ENCODE data around the gene PCDH10.

Gene PCDH10

DNA sequence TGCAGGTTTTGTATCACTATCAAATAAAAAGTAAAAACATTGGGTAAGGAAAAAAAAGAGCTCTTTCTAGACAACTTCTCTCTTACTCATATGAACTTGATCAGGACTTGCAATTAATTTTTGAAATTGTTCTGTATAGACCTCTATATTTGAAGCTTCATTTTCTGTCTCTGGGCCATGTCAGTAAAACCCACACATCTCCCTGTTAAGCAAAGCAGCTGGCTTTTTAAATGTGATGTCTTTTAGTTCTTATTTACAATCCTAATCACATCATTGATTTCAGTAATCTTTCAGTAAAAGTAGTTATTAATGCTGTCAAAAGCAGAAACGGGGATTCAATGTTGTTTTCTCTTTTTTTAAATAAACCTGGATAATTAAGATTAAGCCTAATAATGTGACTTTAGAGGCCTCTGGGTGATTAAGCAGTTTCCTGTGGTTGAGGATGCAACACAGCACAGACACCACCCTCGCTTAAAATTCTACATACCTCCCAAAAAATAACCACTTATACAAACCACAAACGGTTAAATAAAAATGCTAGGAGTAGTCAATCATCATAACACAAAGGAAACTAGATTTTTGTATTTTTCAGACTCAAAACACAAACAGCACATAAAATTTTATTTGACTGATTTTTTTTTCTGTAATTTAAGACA is 5.2 kb upstream of the PCDH10 start:
- H3K27me3 ChIP-seq (ENCODE audit: insufficient read depth, low read length) = no peaks in the 10 kb centered on the region
- no peak overlapping the region for H2AFZ ChIP-seq (ENCODE audit: low read depth, low read length)
- H3K9me3 ChIP-seq (ENCODE audit: low read length) = no peaks in the 10 kb centered on the region
- no peak overlapping the region for H3K4me3 ChIP-seq (ENCODE audit: low read length)
- H3K4me1 ChIP-seq (ENCODE audit: insufficient read depth, low read length) = peaks cover 5% of the 10 kb centered on the region
- H3K36me3 ChIP-seq (ENCODE audit: insufficient read depth, low read length) = no peaks in the 10 kb centered on the region

DNA sequence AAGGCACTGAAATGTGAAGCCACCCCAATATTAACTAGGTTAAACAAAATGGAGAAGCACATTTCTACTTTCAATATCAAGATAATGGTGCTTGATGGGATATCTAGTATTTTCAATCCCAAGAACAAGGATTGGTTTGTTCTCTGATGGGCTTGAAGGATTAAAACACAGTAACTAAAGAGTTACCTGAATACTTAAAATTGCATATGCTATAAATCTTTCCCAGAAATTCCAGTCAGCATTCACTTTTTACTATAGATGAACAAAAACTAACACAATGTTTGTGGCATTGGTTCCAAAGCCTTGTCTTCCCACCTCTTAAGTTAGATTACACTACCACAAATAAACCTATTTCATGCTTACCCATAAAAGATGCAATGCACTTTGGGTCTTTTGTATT is 3.9 kb upstream of the PCDH10 start:
- Histone ChIP-seq H3K27me3 (ENCODE audit: insufficient read depth, low read length) (no peaks in the 10 kb centered on the region), H2AFZ (ENCODE audit: low read depth, low read length) (peak overlapping the region; percentile 19), H3K4me3 (ENCODE audit: low read length) (no peak overlapping the region), H3K9me3 (ENCODE audit: low read length) (no peaks in the 10 kb centered on the region), H3K4me1 (ENCODE audit: insufficient read depth, low read length) (peaks cover 5% of the 10 kb centered on the region), H3K36me3 (ENCODE audit: insufficient read depth, low read length) (no peaks in the 10 kb centered on the region)

DNA sequence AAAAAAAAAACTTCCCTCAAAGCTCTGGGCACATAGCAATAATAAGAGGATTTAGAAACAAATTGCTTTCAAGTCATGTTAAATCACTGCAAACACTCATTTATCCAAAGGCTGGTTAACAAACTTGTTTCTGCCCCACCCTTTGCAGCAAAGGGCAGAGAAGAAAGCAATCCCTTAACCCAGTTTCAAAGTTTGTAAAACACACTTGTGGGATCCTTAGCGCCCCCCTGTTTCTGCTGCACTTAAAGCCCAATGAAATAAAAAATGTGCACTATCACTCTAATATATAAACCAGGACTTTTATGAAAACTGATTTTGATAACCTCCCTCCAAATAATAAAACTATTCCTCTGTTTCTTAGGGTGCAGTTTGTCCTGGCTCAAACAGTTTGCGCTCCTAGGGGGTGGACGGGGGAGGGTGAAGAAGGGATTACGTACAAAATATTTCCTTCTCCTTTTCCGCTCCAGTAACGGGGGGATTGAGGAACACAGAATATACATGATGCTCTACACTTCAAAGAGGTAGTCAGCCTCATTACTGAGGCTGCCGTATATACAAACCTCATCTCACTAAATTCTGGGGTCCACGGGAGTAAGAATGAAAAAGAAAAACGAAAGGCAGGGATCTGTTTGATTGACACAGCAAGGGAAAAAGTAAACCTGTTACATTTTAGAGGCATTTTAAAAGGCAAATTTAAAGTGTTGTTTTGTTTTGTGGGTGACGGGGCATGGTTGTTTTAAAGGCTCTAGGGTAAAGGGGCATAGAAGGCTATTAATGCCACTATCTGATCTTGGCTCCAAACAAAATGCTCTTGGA is 3.1 kb upstream of the PCDH10 start:
- Histone ChIP-seq H3K27me3 (ENCODE audit: insufficient read depth, low read length) (no peaks in the 10 kb centered on the region), H2AFZ (ENCODE audit: low read depth, low read length) (peak overlapping the region; percentile 5), H3K9me3 (ENCODE audit: low read length) (no peaks in the 10 kb centered on the region)

DNA sequence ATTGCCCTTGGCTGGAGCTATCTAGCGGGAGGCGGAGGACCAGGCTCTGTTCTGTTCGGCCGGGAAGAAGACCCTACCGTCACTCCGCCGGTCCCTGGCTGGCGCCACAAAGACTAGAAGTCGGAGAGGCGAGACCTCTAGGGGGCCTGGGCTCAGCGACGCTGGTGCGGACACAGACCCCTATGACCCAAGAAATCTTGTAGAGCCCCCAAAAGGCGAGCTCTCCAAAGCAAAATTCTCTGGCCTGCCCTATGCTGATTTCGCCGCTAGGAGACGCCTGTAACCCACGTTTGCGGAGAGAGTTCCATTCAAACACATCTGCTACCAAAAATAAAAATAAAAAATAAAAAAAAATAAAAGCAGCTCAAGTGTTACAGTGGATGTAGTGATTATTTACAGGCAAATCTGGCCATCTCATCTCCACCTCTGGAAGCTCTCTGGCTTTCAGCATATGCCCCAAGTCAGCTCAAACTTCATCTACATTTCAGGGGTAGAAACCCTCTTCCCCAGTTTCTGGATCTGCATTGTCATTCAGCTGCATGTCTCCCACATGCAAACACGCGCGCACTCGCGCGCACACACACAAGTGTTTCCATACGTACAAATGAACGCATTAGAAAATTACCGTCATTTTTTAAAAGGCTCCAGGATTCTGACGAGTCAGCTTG is 2.4 kb upstream of the PCDH10 start:
- no peaks in the 10 kb centered on the region for H3K9me3 ChIP-seq (ENCODE audit: low read length)
- H3K36me3 ChIP-seq (ENCODE audit: insufficient read depth, low read length) = no peaks in the 10 kb centered on the region
- peaks cover 5% of the 10 kb centered on the region for H3K4me1 ChIP-seq (ENCODE audit: insufficient read depth, low read length)
- peak overlapping the region; percentile 54 for H3K4me3 ChIP-seq (ENCODE audit: low read length)
- H3K27me3 ChIP-seq (ENCODE audit: insufficient read depth, low read length) = no peaks in the 10 kb centered on the region
- H2AFZ ChIP-seq (ENCODE audit: low read depth, low read length) = peak overlapping the region; percentile 21

More for the DNA sequence above, 3.1 kb upstream of the PCDH10 start:
- Histone ChIP-seq H3K36me3 (ENCODE audit: insufficient read depth, low read length) (no peaks in the 10 kb centered on the region), H3K4me1 (ENCODE audit: insufficient read depth, low read length) (peaks cover 5% of the 10 kb centered on the region), H3K4me3 (ENCODE audit: low read length) (peak overlapping the region; percentile 15)

DNA sequence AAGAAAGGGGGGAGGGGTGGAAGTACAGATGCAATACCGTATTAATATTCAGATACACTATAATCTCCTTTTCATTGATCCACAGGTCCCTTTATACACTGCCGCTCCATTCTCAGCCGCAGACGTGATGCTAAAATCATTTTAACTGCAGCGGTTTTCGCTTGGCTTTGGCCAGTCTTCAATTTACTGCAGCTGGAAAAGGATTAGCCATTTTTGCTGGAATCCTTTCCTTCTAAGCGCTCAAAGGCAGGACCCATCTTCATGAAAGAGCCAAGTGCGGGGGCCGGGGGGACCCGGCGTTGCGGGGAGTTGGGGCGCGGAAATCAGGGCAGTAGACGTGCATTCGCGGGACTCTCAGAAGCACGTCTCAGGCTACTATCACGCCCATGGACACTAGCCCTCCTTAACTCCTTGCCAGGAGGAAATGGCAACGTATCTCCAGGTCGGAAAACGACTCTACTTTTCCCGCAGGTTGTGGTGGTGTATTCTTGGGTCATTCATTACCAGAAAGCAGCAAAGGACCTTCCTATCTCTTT is 1.7 kb upstream of the PCDH10 start:
- Histone ChIP-seq H2AFZ (ENCODE audit: low read depth, low read length) (peak overlapping the region; percentile 21), H3K9me3 (ENCODE audit: low read length) (no peaks in the 10 kb centered on the region), H3K36me3 (ENCODE audit: insufficient read depth, low read length) (no peaks in the 10 kb centered on the region), H3K4me3 (ENCODE audit: low read length) (peak overlapping the region; percentile 54), H3K4me1 (ENCODE audit: insufficient read depth, low read length) (peaks cover 5% of the 10 kb centered on the region), H3K27me3 (ENCODE audit: insufficient read depth, low read length) (no peaks in the 10 kb centered on the region)

DNA sequence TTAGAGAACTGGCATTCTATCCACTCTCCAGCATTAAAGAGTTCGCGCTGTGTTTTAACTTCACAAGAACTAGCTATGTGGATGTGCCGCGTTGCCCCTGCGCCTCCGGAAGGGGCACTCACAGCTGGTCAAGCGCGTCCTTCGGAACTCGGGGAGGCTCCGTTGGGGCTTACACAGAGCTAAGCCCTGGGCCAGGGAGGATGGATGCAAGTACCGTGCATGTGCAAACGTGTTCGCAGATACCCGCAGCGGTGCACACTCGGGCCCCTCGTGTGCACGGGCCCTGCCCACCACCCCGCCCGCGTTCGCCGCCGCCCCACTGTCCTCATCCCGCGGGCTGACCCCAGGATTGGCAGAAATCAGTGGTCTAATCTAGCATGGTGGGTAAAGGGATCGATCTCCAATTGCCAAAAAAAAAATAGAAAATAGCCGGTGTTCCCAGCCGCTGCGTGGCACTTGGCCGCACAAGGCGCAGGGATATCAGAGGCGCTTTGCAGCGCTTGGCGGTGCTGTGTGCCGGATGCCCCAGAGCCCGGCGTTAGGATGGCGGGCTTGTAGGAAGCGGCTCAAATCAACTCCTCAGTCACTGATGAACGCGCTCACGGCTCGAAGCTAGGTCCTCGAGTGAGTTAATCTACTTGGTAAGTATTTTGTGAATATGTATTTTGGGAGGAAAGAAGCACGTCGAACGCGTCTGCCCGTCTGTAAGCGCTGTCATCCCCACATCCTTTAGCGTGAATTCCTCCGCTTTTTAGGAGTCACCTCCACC is 989 bp upstream of the PCDH10 start:
- Histone ChIP-seq H3K36me3 (ENCODE audit: insufficient read depth, low read length) (no peaks in the 10 kb centered on the region), H3K4me1 (ENCODE audit: insufficient read depth, low read length) (peaks cover 5% of the 10 kb centered on the region), H3K9me3 (ENCODE audit: low read length) (no peaks in the 10 kb centered on the region), H2AFZ (ENCODE audit: low read depth, low read length) (peak overlapping the region; percentile 82), H3K27me3 (ENCODE audit: insufficient read depth, low read length) (no peaks in the 10 kb centered on the region), H3K4me3 (ENCODE audit: low read length) (peak overlapping the region; percentile 54)

DNA sequence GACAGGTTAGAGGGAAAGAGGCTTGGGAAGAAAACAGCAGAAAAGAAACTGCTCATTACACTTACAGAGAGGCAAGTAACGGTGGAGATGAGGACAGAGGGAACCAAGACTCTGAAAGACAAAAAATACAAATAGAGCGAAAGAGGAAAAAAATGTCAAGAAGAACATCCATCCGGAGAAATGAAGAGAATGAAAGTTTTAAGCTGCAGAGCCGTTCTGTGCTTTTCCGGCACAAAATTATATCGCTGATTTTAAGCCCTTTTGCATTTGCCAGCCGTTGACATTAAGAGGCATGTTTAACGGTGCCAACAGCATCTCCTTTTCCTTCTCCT is 236 bp downstream of the PCDH10 start:
- no peaks in the 10 kb centered on the region for H3K9me3 ChIP-seq (ENCODE audit: low read length)
- H2AFZ ChIP-seq (ENCODE audit: low read depth, low read length) = no peak overlapping the region
- H3K36me3 ChIP-seq (ENCODE audit: insufficient read depth, low read length) = no peaks in the 10 kb centered on the region
- peaks cover 5% of the 10 kb centered on the region for H3K4me1 ChIP-seq (ENCODE audit: insufficient read depth, low read length)
- no peaks in the 10 kb centered on the region for H3K27me3 ChIP-seq (ENCODE audit: insufficient read depth, low read length)
- H3K4me3 ChIP-seq (ENCODE audit: low read length) = peak overlapping the region; percentile 54

DNA sequence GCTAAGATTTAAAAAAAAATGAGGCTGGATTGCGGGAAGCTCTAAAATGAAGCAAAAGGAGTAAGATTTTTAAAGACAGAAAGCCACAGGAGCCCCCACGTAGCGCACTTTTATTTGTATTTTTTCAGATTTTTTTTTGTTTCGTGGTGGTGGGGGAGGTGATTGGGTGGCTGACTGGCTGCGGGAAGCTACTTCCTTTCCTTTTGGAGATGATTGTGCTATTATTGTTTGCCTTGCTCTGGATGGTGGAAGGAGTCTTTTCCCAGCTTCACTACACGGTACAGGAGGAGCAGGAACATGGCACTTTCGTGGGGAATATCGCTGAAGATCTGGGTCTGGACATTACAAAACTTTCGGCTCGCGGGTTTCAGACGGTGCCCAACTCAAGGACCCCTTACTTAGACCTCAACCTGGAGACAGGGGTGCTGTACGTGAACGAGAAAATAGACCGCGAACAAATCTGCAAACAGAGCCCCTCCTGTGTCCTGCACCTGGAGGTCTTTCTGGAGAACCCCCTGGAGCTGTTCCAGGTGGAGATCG is 908 bp downstream of the PCDH10 start:
- Histone ChIP-seq H2AFZ (ENCODE audit: low read depth, low read length) (no peak overlapping the region), H3K27me3 (ENCODE audit: insufficient read depth, low read length) (no peaks in the 10 kb centered on the region), H3K36me3 (ENCODE audit: insufficient read depth, low read length) (no peaks in the 10 kb centered on the region), H3K9me3 (ENCODE audit: low read length) (no peaks in the 10 kb centered on the region), H3K4me3 (ENCODE audit: low read length) (peak overlapping the region; percentile 54), H3K4me1 (ENCODE audit: insufficient read depth, low read length) (peaks cover 5% of the 10 kb centered on the region)

DNA sequence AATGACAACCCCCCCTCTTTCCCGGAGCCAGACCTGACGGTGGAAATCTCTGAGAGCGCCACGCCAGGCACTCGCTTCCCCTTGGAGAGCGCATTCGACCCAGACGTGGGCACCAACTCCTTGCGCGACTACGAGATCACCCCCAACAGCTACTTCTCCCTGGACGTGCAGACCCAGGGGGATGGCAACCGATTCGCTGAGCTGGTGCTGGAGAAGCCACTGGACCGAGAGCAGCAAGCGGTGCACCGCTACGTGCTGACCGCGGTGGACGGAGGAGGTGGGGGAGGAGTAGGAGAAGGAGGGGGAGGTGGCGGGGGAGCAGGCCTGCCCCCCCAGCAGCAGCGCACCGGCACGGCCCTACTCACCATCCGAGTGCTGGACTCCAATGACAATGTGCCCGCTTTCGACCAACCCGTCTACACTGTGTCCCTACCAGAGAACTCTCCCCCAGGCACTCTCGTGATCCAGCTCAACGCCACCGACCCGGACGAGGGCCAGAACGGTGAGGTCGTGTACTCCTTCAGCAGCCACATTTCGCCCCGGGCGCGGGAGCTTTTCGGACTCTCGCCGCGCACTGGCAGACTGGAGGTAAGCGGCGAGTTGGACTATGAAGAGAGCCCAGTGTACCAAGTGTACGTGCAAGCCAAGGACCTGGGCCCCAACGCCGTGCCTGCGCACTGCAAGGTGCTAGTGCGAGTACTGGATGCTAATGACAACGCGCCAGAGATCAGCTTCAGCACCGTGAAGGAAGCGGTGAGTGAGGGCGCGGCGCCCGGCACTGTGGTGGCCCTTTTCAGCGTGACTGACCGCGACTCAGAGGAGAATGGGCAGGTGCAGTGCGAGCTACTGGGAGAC is 1.6 kb downstream of the PCDH10 start:
- Histone ChIP-seq H3K36me3 (ENCODE audit: insufficient read depth, low read length) (no peaks in the 10 kb centered on the region), H3K4me3 (ENCODE audit: low read length) (peak overlapping the region; percentile 54), H3K4me1 (ENCODE audit: insufficient read depth, low read length) (peaks cover 7% of the 10 kb centered on the region), H2AFZ (ENCODE audit: low read depth, low read length) (no peak overlapping the region), H3K9me3 (ENCODE audit: low read length) (no peaks in the 10 kb centered on the region), H3K27me3 (ENCODE audit: insufficient read depth, low read length) (no peaks in the 10 kb centered on the region)

DNA sequence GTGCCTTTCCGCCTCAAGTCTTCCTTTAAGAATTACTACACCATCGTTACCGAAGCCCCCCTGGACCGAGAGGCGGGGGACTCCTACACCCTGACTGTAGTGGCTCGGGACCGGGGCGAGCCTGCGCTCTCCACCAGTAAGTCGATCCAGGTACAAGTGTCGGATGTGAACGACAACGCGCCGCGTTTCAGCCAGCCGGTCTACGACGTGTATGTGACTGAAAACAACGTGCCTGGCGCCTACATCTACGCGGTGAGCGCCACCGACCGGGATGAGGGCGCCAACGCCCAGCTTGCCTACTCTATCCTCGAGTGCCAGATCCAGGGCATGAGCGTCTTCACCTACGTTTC is 2.2 kb downstream of the PCDH10 start:
- Histone ChIP-seq H3K36me3 (ENCODE audit: insufficient read depth, low read length) (no peaks in the 10 kb centered on the region), H3K27me3 (ENCODE audit: insufficient read depth, low read length) (no peaks in the 10 kb centered on the region), H3K4me3 (ENCODE audit: low read length) (peak overlapping the region; percentile 54), H2AFZ (ENCODE audit: low read depth, low read length) (no peak overlapping the region), H3K9me3 (ENCODE audit: low read length) (no peaks in the 10 kb centered on the region), H3K4me1 (ENCODE audit: insufficient read depth, low read length) (peaks cover 9% of the 10 kb centered on the region)

DNA sequence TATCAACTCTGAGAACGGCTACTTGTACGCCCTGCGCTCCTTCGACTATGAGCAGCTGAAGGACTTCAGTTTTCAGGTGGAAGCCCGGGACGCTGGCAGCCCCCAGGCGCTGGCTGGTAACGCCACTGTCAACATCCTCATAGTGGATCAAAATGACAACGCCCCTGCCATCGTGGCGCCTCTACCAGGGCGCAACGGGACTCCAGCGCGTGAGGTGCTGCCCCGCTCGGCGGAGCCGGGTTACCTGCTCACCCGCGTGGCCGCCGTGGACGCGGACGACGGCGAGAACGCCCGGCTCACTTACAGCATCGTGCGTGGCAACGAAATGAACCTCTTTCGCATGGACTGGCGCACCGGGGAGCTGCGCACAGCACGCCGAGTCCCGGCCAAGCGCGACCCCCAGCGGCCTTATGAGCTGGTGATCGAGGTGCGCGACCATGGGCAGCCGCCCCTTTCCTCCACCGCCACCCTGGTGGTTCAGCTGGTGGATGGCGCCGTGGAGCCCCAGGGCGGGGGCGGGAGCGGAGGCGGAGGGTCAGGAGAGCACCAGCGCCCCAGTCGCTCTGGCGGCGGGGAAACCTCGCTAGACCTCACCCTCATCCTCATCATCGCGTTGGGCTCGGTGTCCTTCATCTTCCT is 2.7 kb downstream of the PCDH10 start:
- H3K4me1 ChIP-seq (ENCODE audit: insufficient read depth, low read length) = peaks cover 14% of the 10 kb centered on the region
- no peaks in the 10 kb centered on the region for H3K9me3 ChIP-seq (ENCODE audit: low read length)
- H3K27me3 ChIP-seq (ENCODE audit: insufficient read depth, low read length) = no peaks in the 10 kb centered on the region
- H3K36me3 ChIP-seq (ENCODE audit: insufficient read depth, low read length) = no peaks in the 10 kb centered on the region
- H2AFZ ChIP-seq (ENCODE audit: low read depth, low read length) = no peak overlapping the region
- H3K4me3 ChIP-seq (ENCODE audit: low read length) = peak overlapping the region; percentile 54

Measured in neuron (in vitro differentiated cells).